Thymus (tissue), 11 donors: ENCODE results near the gene STARD7. TPM values are rescaled to one million over a fixed set of nuclear protein-coding genes. Genes with fewer than 3 reads are reported as not detected.
"Not testable (repeated sequence)": the region's sequence is repeated elsewhere in the genome, so short reads cannot be mapped to it uniquely, and the experiment has no call there.

Experiments used
- DNase-seq, 9 donors: peaks; one replicate each; pipeline ENCODE4 v3.0.0-alpha.2; 2013; ENCODE audit warnings: low spot score in 9 of 9, low read depth in 6 of 9, missing footprints in 1 of 9
- H3K27ac ChIP-seq, 2 donors: one replicate each; pipeline ENCODE4 v1.5.1; 2013; ENCODE audit warnings: control low read depth in 1 of 2, low read depth in 1 of 2, low read length in 1 of 2, mild to moderate bottlenecking in 1 of 2, moderate library complexity in 1 of 2
- H3K27me3 ChIP-seq, 2 donors: one replicate each; pipeline ENCODE4 v1.5.1; 2013; ENCODE audit warnings: low read length in 1 of 2; ENCODE audit not compliant: control insufficient read depth in 2 of 2, insufficient read depth in 1 of 2
- H3K36me3 ChIP-seq, 2 donors: one replicate each; pipeline ENCODE4 v1.5.1; 2013; ENCODE audit warnings: low read length in 1 of 2, mild to moderate bottlenecking in 1 of 2, moderate library complexity in 1 of 2; ENCODE audit not compliant: control insufficient read depth in 2 of 2, insufficient read depth in 2 of 2
- H3K4me1 ChIP-seq, 2 donors: one replicate each; pipeline ENCODE4 v1.5.1; 2013; ENCODE audit warnings: low read length in 2 of 2; ENCODE audit not compliant: control insufficient read depth in 2 of 2, insufficient read depth in 2 of 2
- H3K4me3 ChIP-seq, 2 donors: one replicate each; pipeline ENCODE4 v1.5.1; 2013; ENCODE audit warnings: low read length in 2 of 2, control low read depth in 1 of 2, mild to moderate bottlenecking in 1 of 2
- H3K9me3 ChIP-seq, 2 donors: one replicate each; pipeline ENCODE4 v1.5.1; 2013; ENCODE audit warnings: low read length in 1 of 2, mild to moderate bottlenecking in 1 of 2; ENCODE audit not compliant: control insufficient read depth in 2 of 2, insufficient read depth in 1 of 2
- WGBS: extraction: QIAGEN DNeasy Blood & Tissue Kit; methylation state at CpG from one replicate; pipeline ENCODE4 v1.1.7; 2013; 5-methylcytosine and 5-hydroxymethylcytosine counted together
- polyA plus RNA-seq: library from polyadenylated mRNA; stranded (reverse); fragments of 200-250 nt; gene quantifications from one replicate; pipeline ENCODE4 v1.2.3, GENCODE V29; 2013
- total RNA-seq: library from RNA; stranded (reverse); fragments of 120-200 nt; gene quantifications from one replicate; pipeline ENCODE4 v1.2.4, GENCODE V29; 2013
- donor health status: healthy.

Gene STARD7
- total and polyA plus RNA-seq, 2 donors, result 69.5 to 94.5 TPM

DNA sequence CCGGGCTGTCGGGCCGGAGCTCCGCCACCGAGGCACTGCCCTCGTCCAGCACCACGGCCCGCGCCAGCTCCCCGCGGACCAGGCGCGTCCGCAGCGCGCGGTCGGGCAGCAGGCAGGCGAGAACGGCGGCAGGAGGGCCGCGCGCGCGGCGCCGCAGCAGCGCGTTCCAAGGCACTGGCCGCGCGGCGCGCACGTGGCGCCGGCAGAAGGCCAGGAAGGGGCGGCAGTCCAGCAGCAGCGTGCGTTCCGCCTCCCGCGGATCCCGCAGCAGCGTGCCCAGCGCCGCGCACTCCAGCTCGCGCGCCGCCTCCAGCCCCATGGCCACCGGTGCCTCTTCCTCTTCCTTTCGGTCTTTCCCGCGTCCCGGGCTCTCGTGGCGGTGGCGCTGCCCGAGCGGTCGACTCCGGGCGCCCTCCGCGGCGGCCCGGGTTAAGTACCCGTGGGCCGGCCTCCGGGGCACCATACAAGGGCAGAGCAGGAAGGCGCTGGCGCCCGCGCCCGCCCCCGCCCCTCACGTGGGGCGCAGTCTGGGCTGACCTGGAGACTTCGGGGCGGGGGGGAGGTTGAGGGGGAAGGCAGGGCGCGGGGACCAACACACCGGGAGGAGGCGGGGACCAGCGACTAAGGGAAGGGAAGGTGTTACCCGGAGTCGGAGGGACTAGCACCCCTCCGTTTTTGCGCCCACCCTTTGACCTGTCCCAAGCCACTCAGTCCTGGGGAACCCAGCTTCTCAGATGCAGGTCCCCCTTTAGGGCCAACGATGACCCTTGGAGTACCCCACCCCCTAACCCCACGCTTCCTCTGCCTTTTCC is 63.4 kb downstream of the STARD7 start, which contains the start of gene DUSP2:
Gene DUSP2 (minus strand): TSS at position 405 of the 812 bp plus-strand sequence. CDS start 86 bp downstream, at position 319.
- WGBS, result under 1% methylated on average over 94 of the region's 94 CpGs
- peaks cover 26 to 29% of the 10 kb centered on the region in 2 donors for H3K36me3 ChIP-seq

DNA sequence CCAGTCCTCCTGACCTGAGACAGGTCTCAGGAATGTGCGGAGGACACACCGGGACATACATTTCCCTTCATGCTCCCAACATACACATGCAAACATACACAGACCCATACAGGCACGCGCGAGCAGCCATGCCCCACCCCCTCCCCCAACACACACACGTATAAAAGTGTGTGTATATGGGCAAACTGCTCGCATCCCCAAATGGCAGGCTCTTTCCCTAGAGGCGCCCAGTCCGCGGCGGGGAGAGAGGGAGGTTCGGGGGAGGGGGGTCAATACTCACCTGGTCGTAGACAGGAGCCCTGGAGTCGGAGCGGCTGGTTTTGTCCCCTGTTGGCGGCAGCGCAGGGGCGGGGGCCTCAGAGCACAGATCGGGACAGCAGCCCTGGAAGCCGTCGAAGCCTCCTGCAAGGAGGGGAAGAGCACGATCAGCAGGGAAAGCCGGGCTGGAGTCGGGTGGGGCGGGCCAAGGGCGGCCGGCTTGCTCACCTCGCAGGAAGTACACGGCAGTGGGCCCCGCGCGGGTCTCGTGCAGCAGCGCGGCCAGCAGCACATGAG is 64.1 kb downstream of the STARD7 start:
- 3% methylated on average over 35 of the region's 35 CpGs for WGBS
- Histone ChIP-seq H3K9me3 (no peaks in the 10 kb centered on the region), H3K27me3 (peaks cover 0 to 2% of the 10 kb centered on the region in 2 donors), H3K4me3 (peak overlapping the region; percentile 75 to 84), H3K4me1 (peaks cover 44 to 74% of the 10 kb centered on the region in 2 donors), H3K36me3 (peaks cover 26 to 29% of the 10 kb centered on the region in 2 donors), H3K27ac (peak overlapping the region; percentile 90 to 99)
- peak in 3 of 9 donors; percentile 58 to 70 (median 61) for DNase-seq

More for the DNA sequence above, 63.4 kb downstream of the STARD7 start, which contains the start of gene DUSP2:
- H3K27me3 ChIP-seq, result peaks cover 0 to 2% of the 10 kb centered on the region in 2 donors
- no peaks in the 10 kb centered on the region for H3K9me3 ChIP-seq
- peak within 1 kb of the TSS; percentile 75 to 84 for H3K4me3 ChIP-seq
- peak in 5 of 9 donors; percentile 76 to 93 (median 86) for DNase-seq
- peak within 1 kb of the TSS; percentile 96 to 99 for H3K27ac ChIP-seq
- H3K4me1 ChIP-seq, result peaks cover 48 to 80% of the 10 kb centered on the region in 2 donors

DNA sequence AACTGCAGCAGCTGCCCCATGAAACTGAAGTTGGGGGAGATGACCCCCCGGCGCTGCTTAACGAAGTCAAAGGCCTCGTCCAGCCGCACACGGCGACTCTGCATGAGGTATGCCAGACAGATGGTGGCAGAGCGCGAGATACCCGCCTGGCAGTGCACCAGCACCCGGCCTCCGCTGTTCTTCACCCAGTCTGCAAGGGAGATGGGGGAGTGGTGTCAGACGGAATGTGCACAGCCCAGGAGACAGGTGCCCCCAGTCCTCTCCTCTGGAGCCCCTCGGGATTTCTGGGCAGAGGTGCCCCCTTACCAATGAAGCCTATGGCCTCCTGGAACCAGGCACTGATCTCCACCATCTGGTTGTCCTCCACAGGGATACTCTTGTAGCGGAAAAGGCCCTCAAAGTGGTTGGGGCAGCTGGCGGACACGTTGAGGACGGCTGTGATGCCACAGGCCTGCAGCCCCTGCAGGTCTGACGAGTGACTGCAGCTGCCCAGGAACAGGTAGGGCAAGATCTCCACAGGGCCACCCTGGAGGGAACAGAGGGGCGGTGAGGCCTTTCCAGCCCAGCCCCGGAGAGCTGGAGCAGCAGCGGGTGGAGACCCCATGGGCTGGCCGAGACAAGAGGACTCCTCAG is 64.7 kb downstream of the STARD7 start:
- Histone ChIP-seq H3K4me3 (peak overlapping the region; percentile 75 to 84), H3K27ac (peak overlapping the region; percentile 90 to 99), H3K27me3 (peaks cover 0 to 2% of the 10 kb centered on the region in 2 donors), H3K9me3 (no peaks in the 10 kb centered on the region), H3K4me1 (peaks cover 45 to 73% of the 10 kb centered on the region in 2 donors), H3K36me3 (peaks cover 26 to 33% of the 10 kb centered on the region in 2 donors)
- peak in 1 of 9 donors; percentile 68 for DNase-seq
- WGBS, result 39% methylated on average over 23 of the region's 23 CpGs

DNA sequence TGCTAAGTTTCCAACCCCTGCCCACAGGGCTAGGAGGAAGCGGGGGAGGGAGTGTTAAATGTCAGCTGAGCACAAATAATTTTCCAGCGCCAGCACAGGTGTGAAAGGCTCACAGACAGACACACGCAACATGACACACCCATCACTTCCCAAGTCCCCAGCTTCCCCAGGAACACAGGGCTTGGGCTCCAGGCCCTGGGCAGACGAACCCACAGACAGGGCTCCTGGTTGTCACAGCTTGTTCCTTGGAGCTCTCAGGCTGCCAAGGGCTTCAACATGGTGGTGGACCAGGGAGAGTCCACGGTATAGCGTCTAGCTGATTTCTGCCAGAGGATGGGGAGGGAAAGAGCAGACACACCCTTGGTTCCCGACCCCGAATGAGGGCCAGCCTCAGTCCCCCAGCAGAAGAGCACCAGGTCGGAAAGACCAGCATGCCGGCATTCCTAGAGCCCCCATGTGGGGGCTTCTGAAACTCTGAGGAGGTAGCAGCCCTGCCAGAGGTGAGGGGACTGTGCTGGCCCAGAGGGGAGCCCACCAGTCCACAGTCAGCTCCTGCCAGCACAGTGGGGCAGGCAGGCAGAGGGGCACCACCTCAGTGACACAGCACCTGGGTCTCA is 65.3 kb downstream of the STARD7 start:
- 70% methylated on average over 10 of the region's 10 CpGs for WGBS
- Histone ChIP-seq H3K4me1 (peaks cover 40 to 71% of the 10 kb centered on the region in 2 donors), H3K9me3 (no peaks in the 10 kb centered on the region), H3K27me3 (peaks cover 0 to 2% of the 10 kb centered on the region in 2 donors), H3K36me3 (peaks cover 26 to 33% of the 10 kb centered on the region in 2 donors), H3K27ac (peak overlapping the region; percentile 90 to 99), H3K4me3 (peak overlapping the region; percentile 75 to 84)
- DNase-seq, result peak in 1 of 9 donors; percentile 49

DNA sequence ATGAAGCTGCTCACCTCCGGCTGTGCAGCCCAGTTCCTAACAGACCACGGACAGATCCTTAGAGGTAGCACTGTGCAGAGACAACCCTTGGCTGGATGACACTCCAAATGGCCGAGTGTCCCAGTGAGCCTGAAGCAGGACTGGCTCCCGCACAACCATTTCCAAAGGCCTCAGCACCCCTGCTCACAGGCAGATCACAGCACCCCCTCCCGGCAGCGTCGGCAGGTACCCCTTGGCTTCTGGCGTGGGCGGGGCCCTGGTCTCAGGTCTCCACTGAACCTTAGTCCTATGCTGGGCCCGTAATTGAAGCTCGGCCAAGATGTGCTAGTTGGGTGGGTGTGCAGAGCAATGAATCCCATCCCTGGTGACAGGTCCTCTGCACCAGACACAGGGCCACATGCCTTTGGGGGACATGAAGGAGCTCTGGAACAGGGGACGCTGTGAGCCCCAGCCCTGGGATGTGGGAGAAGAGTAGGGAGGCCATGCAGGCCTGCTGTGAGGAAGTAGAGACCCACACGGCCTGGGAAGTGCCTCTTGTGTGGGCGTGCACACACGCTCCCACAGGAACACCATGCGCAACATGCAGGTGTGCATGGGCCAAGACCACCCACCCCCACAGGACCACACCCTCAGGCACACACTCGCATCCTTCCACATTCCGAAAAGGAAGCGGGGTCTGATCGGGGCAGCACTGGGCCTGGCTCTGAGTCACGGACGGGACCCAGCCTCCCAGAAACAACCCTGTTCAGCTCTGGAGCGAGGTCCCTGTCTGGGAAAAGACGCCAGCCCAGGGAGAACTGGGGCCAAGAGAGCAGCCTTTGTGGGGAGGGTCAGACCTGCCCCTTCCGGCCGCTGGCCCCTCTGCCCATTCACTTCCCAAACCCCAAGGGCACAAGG is 66.2 kb downstream of the STARD7 start:
- Histone ChIP-seq H3K27me3 (peaks cover 0 to 2% of the 10 kb centered on the region in 2 donors), H3K9me3 (no peaks in the 10 kb centered on the region), H3K4me1 (peaks cover 31 to 62% of the 10 kb centered on the region in 2 donors), H3K36me3 (peaks cover 26 to 33% of the 10 kb centered on the region in 2 donors), H3K4me3 (peak overlapping the region; percentile 75 to 84), H3K27ac (peak overlapping the region; percentile 8 to 64)
- 91% methylated on average over 26 of the region's 26 CpGs for WGBS
- no peak for DNase-seq

DNA sequence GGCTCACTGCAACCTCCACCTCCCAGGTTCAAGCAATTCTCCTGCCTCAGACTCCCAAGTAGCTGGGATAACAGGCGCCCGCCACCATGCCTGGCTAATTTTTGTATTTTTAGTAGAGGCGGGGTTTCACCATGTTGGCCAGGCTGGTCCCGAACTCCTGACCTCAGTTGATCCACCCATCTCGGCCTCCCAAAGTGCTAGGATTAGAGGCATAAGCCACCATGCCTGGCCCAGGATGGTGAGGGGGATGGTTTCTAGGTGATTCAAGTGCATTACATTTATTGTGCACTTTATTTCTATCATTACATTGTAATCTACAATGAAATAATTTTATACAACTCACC is 67.0 kb downstream of the STARD7 start:
- 97% methylated on average over 5 of the region's 5 CpGs for WGBS
- not testable (repeated sequence) for H3K27ac ChIP-seq, DNase-seq, H3K27me3 ChIP-seq, H3K4me3 ChIP-seq, H3K9me3 ChIP-seq
- Histone ChIP-seq H3K4me1 (peaks cover 23 to 54% of the 10 kb centered on the region in 2 donors), H3K36me3 (peaks cover 26 to 33% of the 10 kb centered on the region in 2 donors)

DNA sequence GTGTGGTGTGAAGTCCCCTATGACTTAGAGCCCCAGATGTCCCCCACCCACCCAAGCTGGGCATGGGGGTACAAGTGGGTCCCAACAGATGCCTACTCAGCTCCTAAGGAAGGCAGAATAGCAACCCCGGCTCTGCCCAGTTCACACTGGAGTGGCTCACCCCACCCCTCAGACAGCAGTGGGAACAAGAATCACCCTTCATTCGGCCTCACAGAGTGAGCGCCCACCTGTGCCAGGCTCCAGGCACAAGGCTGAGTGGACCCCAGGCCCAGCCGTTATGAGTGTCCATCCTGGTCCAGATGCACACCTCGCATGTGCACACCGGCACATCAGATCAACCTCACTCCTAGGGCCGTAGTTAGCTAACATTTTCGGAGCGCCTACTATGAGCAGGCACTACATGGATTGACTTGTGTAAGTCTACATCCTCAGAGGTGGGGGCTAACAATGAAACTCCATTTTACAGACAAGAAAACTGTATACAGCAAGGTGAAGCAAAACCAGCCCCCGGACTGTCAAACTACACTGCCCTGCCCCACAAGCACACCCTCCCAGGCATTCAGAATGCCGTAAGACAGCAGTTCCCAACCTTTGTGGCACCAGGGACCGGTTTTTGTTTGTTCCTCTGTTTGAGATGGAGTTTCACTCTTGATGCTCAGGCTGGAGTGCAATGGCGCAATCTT is 67.5 kb downstream of the STARD7 start:
- Histone ChIP-seq H3K4me1 (peaks cover 21 to 48% of the 10 kb centered on the region in 2 donors), H3K36me3 (peaks cover 26 to 33% of the 10 kb centered on the region in 2 donors)
- 96% methylated on average over 13 of the region's 13 CpGs for WGBS

More for the DNA sequence above, 67.5 kb downstream of the STARD7 start:
- no peaks in the 10 kb centered on the region for H3K9me3 ChIP-seq
- DNase-seq, result no peak
- no peak overlapping the region for H3K4me3 ChIP-seq
- peaks cover 0 to 2% of the 10 kb centered on the region in 2 donors for H3K27me3 ChIP-seq
- H3K27ac ChIP-seq, result peak overlapping the region; percentile 42 to 43
